Activated CD4-positive, alpha-beta T cell treated with anti-CD3 and anti-CD28 coated beads, Interleukin-2, amount 10 ng/mL, durations not matched to agents 24 days and 14 days (primary cell): ENCODE results near the gene SMURF1. TPM values are rescaled to one million over a fixed set of nuclear protein-coding genes. Genes with fewer than 3 reads are reported as not detected.
"Not testable (repeated sequence)": the region's sequence is repeated elsewhere in the genome, so short reads cannot be mapped to it uniquely, and the experiment has no call there.

Experiments used
- DNase-seq: peaks from one replicate; pipeline ENCODE4 v3.0.0; 2022
- H3K27ac Mint-ChIP-seq: one replicate; pipeline ENCODE4 v1.8.0; 2022; ENCODE audit warnings: mild to moderate bottlenecking, mixed read lengths
- H3K27me3 Mint-ChIP-seq: one replicate; pipeline ENCODE4 v1.8.0; 2022; ENCODE audit warnings: mixed read lengths
- H3K36me3 Mint-ChIP-seq: one replicate; pipeline ENCODE4 v1.8.0; 2022; ENCODE audit warnings: low read depth, mild to moderate bottlenecking, mixed read lengths
- H3K4me1 Mint-ChIP-seq: one replicate; pipeline ENCODE4 v1.8.0; 2021; ENCODE audit warnings: mixed read lengths
- H3K4me3 Mint-ChIP-seq: one replicate; pipeline ENCODE4 v1.8.0; 2022; ENCODE audit warnings: mild to moderate bottlenecking, moderate library complexity, mixed read lengths
- H3K9me3 Mint-ChIP-seq: one replicate; pipeline ENCODE4 v1.8.0; 2021; ENCODE audit warnings: mixed read lengths
- intact Hi-C: fragments of 100-400 bp; cut with micrococcal nuclease; formaldehyde crosslinking; loops from one replicate; pipeline ENCODE4 v1.15.1; 2023
- total RNA-seq: library from RNA; stranded (reverse); gene quantifications from 2 replicates; pipeline ENCODE4 v1.2.3, GENCODE V29; 2022

SMURF1 gene
- total RNA-seq, 1 donor from 2014 or later, result 12.5 TPM

DNA sequence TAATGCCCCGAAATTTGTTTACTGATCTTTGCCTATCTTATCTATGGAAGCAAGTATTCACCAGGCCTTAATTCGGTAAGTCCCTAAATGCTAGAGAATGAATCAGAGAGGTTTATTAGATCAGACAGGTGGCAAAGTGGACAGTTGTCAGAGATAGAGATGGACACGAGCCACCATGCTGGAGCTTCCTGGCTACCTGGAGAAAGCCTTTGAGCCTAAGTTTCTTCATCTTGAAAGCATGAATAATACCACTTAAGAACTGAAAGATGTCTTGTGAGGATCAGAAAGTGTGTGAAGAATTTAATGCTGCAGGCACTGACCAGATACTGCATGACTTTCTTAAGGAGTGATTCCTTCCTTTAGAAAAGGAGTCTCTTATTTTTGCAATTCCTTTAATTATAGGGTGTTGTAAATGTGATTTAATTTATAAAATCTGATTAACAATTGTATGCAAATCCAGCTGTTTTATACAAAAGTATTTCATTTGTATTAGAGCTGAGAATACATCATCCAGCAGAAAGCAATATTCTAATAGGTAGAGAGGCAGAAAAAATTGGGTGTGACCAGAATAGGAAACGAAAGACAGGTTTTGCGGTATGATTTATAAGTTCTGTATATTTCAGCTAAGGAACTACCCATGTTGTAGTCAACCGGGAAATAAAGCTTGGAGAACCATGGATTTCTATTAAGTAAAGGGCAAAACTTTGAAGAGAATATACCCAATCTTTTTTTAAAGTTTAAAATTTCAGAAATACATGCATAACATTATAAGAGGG, 82.7 kb downstream of the SMURF1 start:
- Mint-ChIP-seq H3K4me3 (no peak overlapping the region), H3K4me1 (peaks cover 7% of the 10 kb centered on the region), H3K9me3 (no peaks in the 10 kb centered on the region), H3K36me3 (peaks cover 8% of the 10 kb centered on the region), H3K27me3 (no peaks in the 10 kb centered on the region), H3K27ac (no peak overlapping the region)
- no peak for DNase-seq
- intact Hi-C loops, result no loop called here

DNA sequence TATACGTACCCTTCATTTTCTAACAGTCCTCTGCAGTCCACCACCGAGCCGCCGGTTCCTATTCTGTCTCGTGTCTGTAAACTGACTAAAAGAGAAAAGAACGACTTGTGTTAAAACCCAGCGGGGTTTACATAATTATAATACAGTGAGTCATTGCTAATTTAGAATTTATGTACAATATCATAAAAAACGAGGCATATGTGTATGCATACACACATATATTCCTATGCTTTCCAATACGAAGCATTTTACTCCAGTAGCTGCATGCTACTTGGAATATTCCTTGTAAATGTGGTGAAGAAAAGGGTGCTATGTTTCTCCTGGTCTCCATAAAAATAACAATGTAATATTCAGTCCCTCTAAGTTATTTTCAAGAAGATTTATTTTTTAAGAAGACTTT, 89.1 kb downstream of the SMURF1 start:
- Mint-ChIP-seq H3K4me1 (no peaks in the 10 kb centered on the region), H3K4me3 (no peak overlapping the region), H3K27ac (no peak overlapping the region), H3K27me3 (no peaks in the 10 kb centered on the region), H3K9me3 (no peaks in the 10 kb centered on the region), H3K36me3 (peaks cover 40% of the 10 kb centered on the region)
- intact Hi-C loops, result no loop called here
- DNase-seq, result no peak

DNA sequence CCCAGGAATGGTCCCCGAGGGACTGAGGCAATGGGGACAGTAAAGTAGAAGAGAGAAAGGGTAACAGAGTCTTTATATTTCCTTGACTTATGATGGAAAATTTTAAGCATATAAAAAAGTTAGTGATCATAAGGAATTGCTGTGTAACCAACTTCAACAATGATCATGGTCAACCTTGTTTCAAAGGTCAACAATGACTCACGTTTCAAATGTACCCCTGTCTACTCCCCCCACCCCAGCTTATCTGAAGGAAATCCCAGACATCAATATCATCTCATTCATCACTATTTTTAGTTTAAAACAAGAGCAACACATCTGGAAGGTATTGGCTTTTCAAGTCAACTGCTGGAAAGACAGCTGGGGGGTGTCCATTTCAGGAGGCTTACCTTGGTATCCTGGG, 92.9 kb downstream of the SMURF1 start:
- no peak for DNase-seq

DNA sequence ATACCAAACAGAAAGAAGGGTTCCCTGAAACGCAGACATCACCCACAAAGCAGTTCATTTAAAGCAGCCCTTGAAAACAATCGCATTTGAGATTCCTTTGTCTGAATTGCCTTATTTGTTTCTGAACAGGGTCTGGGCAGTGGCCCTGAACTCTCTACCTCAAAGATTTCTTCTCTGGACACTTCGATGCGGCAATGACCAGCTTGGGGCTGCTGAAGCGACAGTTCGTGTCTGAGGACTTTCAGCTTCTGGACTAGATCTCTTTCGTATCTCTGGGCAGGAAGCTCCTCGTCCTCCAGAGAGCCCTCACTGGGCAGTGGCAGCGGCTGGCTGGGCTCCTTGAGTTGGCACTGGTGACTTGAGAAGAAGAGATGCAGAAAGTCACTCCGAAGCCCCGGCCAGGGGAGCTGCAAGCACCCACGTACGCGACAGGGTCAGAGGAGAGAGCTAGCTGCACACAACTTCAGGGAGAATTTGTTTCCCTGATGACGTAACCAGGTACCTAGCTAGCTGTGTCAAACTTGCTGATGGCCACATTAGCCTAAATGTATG, 96.3 kb downstream of the SMURF1 start:
- Mint-ChIP-seq H3K9me3 (no peaks in the 10 kb centered on the region), H3K4me1 (no peaks in the 10 kb centered on the region), H3K4me3 (no peak overlapping the region), H3K27me3 (no peaks in the 10 kb centered on the region), H3K27ac (no peak overlapping the region), H3K36me3 (peaks cover 64% of the 10 kb centered on the region)
- no peak for DNase-seq
- intact Hi-C loops, result no loop called here

More for the DNA sequence above, 92.9 kb downstream of the SMURF1 start:
- peaks cover 58% of the 10 kb centered on the region for H3K36me3 Mint-ChIP-seq
- intact Hi-C loops, result no loop called here
- H3K27me3 Mint-ChIP-seq, result no peaks in the 10 kb centered on the region
- H3K4me3 Mint-ChIP-seq, result no peak overlapping the region
- H3K4me1 Mint-ChIP-seq, result no peaks in the 10 kb centered on the region
- peak overlapping the region; percentile 66 for H3K27ac Mint-ChIP-seq
- no peaks in the 10 kb centered on the region for H3K9me3 Mint-ChIP-seq

DNA sequence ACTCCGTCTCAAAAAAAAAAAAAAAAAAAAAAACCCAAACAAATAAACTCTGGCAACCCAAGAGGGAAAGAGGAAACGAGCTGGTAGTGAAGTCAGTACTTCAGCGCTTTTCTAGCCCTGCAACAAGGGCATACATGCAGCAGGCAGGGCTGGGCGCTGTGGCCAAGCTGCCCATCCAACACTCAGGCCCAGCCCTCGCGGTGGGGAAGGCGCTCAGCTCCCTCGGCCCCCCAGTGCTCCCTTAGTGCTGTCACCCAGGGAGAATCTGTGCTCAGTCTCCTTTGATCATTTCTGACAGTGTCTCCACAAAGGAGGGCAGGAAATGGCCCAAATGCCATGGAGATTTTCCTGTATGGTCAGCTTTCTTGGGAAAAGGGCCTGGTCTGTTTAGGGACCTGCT, 97.2 kb downstream of the SMURF1 start:
- intact Hi-C loops, result no loop called here
- peaks cover 60% of the 10 kb centered on the region for H3K36me3 Mint-ChIP-seq
- no peaks in the 10 kb centered on the region for H3K4me1 Mint-ChIP-seq
- no peak overlapping the region for H3K27ac Mint-ChIP-seq
- no peaks in the 10 kb centered on the region for H3K27me3 Mint-ChIP-seq
- no peak for DNase-seq
- no peaks in the 10 kb centered on the region for H3K9me3 Mint-ChIP-seq
- H3K4me3 Mint-ChIP-seq, result no peak overlapping the region

DNA sequence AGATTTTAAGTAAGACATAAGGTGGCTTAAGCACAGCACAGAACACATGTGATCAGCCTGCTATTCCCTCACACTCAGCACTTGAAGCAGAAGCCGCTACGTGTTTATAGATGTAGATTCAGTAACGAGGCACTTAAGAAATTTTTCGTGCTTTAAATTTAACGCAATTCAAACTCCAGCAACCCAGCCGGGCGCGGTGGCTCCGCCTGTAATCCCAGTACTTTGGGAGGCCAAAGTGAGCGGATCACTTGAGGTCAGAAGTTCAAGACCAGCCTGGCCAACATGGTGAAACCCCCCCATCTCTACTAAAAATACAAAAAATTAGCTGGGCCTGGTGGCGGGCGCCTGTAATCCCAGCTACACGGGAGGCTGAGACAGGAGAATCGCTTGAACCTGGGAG, 97.6 kb downstream of the SMURF1 start:
- intact Hi-C loops, H3K27ac Mint-ChIP-seq, H3K4me3 Mint-ChIP-seq: not testable (repeated sequence)

DNA sequence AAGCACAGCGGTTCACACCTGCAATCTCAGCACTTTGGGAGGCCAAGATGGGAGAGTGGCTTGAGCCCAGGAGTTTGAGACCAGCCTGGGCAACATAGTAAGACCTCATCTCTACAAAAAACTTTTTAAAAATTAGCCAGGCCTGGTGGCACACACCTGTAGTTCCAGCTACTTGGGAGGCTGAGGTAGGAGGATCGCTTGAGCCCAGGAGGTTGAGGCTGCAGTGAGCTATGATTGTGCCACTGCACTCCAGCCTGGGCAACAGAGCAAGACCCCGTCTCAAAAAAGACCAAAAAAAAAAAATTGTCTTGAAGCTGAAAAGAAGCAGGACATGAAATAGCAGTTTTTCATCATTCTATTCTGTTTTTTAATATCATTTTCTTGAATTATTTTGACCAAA, 99.0 kb downstream of the SMURF1 start:
- H3K4me3 Mint-ChIP-seq, intact Hi-C loops, H3K9me3 Mint-ChIP-seq, H3K4me1 Mint-ChIP-seq, H3K27ac Mint-ChIP-seq, DNase-seq, H3K27me3 Mint-ChIP-seq: not testable (repeated sequence)
- H3K36me3 Mint-ChIP-seq, result peaks cover 59% of the 10 kb centered on the region

More for the DNA sequence above, 97.6 kb downstream of the SMURF1 start:
- not testable (repeated sequence) for H3K9me3 Mint-ChIP-seq, DNase-seq, H3K4me1 Mint-ChIP-seq, H3K27me3 Mint-ChIP-seq
- peaks cover 60% of the 10 kb centered on the region for H3K36me3 Mint-ChIP-seq

DNA sequence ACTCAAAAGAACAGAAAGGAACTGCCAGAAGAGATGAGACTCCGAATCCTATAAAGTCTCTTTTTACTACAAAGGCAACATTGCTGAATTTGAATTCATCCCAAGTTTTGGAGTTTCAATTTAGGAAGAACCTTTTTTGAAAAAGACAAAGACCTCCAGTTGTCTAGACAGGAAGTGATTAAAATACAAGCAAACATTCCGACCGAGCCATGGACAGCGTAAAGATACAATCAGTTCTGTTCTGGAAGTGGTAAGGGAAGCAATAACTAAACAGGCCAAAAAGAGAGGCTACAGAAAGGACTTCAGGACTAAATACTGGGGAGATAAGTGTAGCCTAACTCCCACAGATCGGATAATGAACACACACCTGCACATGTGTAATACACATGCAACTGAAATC, 101.0 kb downstream of the SMURF1 start:
- Mint-ChIP-seq H3K9me3 (no peaks in the 10 kb centered on the region), H3K27me3 (no peaks in the 10 kb centered on the region), H3K4me3 (no peak overlapping the region), H3K4me1 (no peaks in the 10 kb centered on the region), H3K27ac (no peak overlapping the region), H3K36me3 (peaks cover 60% of the 10 kb centered on the region)
- DNase-seq, result no peak
- intact Hi-C loops, result no loop called here

DNA sequence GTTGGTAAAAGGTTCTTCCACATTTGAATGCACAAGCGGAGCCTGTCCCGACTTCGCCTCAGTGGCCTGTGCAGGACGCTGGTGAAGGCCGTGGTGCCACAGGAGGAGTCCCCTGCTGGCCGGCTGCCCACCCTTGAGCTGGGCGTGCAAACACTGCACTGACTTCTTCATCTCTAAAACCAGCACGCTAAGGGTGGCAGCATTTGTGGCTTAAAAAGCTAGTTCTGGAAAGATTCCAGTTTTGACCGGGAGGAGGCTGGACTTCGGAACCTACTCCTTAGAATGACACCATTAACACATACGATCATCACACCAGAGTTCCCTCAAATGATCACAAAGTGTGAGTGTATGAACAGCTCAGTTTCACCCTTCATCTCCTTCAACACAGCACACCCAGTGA, 102.4 kb downstream of the SMURF1 start:
- DNase-seq, result no peak
- Mint-ChIP-seq H3K9me3 (no peaks in the 10 kb centered on the region), H3K27me3 (no peaks in the 10 kb centered on the region), H3K4me3 (no peak overlapping the region), H3K4me1 (no peaks in the 10 kb centered on the region), H3K27ac (no peak overlapping the region), H3K36me3 (peaks cover 64% of the 10 kb centered on the region)
- intact Hi-C loops, result no loop called here

DNA sequence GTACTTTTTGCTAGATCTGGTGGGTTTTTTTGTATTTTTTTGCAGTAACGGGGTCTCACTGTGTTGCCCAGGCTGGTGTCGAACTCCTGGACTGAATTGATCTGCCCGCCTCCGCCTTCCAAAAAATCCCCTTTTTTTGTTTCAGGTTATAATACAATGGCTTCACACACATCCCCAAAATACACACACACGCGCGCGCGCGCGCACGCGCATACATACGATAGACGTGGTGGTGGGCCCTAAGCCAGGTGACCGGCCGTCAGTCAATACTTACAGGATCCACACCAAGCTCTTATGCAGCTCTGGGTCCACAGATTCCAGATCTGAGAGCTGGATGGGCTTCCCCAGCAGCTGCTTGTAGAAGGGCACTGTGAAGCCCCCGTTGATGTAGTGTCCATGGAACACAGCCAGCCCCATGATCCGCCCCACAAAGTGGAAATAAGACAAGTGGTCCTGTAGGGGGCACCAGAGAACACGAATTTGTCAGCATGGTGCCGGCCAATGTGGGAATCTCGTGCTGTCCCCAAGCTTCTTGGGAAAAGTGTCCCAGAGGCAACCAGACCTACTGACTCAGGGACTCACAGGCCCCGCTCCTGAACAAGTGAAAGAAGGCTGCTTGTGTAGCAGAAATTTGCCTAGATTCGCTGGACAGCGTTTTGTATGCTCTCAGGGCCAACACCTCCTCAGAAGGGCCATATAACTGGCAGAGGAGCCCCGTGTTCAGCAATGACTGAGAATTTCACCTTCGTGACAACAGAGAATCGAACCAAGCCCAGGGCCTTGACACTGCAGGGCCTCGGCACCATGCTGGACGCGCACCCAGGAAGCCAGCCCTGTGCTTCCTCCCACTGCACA, 103.6 kb downstream of the SMURF1 start:
- Mint-ChIP-seq H3K4me3 (no peak overlapping the region), H3K27ac (no peak overlapping the region), H3K4me1 (no peaks in the 10 kb centered on the region), H3K27me3 (no peaks in the 10 kb centered on the region), H3K9me3 (no peaks in the 10 kb centered on the region), H3K36me3 (peaks cover 62% of the 10 kb centered on the region)
- peak; percentile 86 for DNase-seq
- intact Hi-C loops, result loop anchor here (1.0 kb wide), 1 partner anchor 273 kb away; no protein-coding TSS in a partner anchor

DNA sequence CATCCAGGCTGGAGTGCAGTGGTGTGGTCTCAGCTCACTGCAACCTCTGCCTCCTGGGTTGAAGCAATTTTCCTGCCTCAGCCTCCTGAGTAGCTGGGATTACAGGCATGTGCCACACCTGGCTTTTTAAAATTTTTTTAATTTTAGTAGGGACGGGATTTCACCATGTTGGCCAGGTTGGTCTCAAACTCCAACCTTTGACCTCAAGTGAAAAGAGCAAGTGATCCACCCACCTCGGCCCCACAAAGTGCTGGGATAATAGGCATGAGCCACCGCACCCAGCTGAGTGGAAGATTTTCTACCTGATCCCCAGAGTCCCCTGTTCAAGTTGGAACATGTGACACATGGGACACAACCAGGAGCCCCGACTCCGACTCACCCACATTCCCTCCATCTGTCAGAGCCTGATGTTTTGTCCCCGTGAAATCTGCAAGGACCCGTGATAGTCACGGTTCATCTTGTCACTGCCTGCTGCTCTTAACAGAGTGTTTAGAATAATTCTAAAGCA, 104.5 kb downstream of the SMURF1 start:
- Mint-ChIP-seq H3K9me3 (no peaks in the 10 kb centered on the region), H3K27me3 (no peaks in the 10 kb centered on the region), H3K4me3 (no peak overlapping the region), H3K4me1 (no peaks in the 10 kb centered on the region), H3K36me3 (peaks cover 66% of the 10 kb centered on the region), H3K27ac (no peak overlapping the region)
- no peak for DNase-seq
- intact Hi-C loops, result no loop called here

DNA sequence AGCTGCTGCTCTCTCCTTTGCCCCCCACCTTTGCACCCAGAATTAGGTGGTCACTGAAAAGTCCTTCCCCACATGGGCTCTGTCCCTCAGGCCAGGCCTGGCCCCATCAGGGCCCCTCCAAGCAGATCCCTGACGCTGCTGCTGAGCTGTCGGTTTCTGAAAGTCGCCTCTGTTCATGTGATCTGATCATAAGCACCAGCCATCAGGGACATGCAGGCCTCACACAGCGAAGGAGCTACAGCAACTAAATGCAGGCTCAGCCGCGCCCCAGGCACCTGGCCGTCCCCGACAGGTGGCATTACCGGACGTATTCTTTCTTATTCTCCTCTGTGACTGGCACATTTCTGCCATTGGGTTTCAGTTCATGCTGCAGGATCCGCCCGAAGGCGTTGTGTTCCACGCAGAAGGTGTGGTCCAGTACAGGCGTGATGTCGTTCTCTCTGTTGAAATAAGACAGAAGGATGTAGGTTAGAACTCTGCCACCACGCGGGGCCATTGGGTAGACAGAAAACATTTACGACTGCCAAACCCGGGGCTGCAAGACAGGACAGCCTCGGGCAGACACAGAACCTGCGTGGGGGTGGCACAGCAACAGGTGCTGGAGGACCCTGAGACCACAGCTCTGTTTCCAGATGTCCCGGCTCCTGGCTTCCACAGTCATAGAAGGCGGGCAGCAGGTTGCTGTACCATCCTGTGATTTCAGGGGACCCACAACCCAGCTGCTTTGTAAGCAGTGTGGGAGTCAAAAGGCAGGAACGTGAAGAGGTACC, 105.6 kb downstream of the SMURF1 start:
- no peaks in the 10 kb centered on the region for H3K9me3 Mint-ChIP-seq
- no peaks in the 10 kb centered on the region for H3K4me1 Mint-ChIP-seq
- intact Hi-C loops, result no loop called here
- peaks cover 59% of the 10 kb centered on the region for H3K36me3 Mint-ChIP-seq
- H3K27ac Mint-ChIP-seq, result peak overlapping the region; percentile 29
- H3K27me3 Mint-ChIP-seq, result no peaks in the 10 kb centered on the region
- no peak overlapping the region for H3K4me3 Mint-ChIP-seq
- DNase-seq, result no peak

DNA sequence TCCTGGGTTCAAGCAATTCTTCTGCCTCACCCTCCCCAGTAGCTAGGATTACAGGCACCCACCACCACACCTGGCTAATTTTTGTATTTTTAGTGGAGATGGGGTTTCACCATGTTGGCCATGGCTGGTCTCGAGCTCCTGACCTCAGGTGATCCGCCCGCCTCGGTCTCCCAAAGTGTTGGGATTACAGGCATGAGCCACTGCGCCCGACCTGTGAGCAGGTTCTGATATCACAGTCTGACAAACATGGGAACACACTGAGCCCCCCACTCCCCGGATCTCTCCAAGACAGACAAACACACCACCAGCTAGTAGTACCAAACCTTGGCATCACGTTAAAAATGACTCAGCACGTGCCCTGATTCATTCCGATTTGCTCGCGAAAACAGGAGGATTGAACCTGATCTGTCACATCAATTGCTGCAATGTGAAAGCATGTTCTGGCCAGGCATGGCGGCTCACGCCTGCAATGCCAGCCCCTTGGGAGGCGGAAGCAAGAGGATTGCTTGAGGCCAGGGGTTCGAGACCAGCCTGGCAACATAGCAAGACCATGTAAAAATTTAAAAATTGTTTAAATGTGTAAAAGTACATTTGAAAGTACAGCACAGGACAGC, 106.5 kb downstream of the SMURF1 start:
- no peak for DNase-seq
- Mint-ChIP-seq H3K9me3 (no peaks in the 10 kb centered on the region), H3K27ac (peak overlapping the region; percentile 22), H3K36me3 (peaks cover 56% of the 10 kb centered on the region), H3K27me3 (no peaks in the 10 kb centered on the region), H3K4me3 (no peak overlapping the region), H3K4me1 (no peaks in the 10 kb centered on the region)
- intact Hi-C loops, result no loop called here
